HG02884 (cell line): ENCODE results near the gene SPSB2.
"Not testable (repeated sequence)": the region's sequence is repeated elsewhere in the genome, so short reads cannot be mapped to it uniquely, and the experiment has no call there.

Experiments used
- ATAC-seq: cut with Tn5 transposase; IDR thresholded peaks from one replicate; pipeline ENCODE4 v1.9.1; 2021; ENCODE audit warnings: mild to moderate bottlenecking, moderate library complexity; ENCODE audit not compliant: unreplicated experiment

The SPSB2 gene

GRCh38 chr12:6902448-6902847 is 29.3 kb upstream of the SPSB2 start:
- ATAC-seq = no peak

GRCh38 chr12:6899837-6900519 is 26.9 kb upstream of the SPSB2 start:
- ATAC-seq = no peak

- ATAC-seq = no peak
Observed at GRCh38 chr12:6899427-6899826, 26.3 kb upstream of the SPSB2 start.

GRCh38 chr12:6896846-6897435 is 23.8 kb upstream of the SPSB2 start:
- no peak for ATAC-seq

- no peak for ATAC-seq
Observed at GRCh38 chr12:6894321-6894720, 21.2 kb upstream of the SPSB2 start.

- ATAC-seq = not testable (repeated sequence)
Observed at GRCh38 chr12:6892683-6893082, 19.6 kb upstream of the SPSB2 start.

- ATAC-seq = no peak
Observed at GRCh38 chr12:6891646-6892001, 18.5 kb upstream of the SPSB2 start.

GRCh38 chr12:6890789-6891645 is 17.9 kb upstream of the SPSB2 start:
- peak; percentile 91 for ATAC-seq

GRCh38 chr12:6889775-6890573 is 16.9 kb upstream of the SPSB2 start:
- not testable (repeated sequence) for ATAC-seq

- ATAC-seq = not testable (repeated sequence)
Observed at GRCh38 chr12:6888794-6889193, 15.7 kb upstream of the SPSB2 start.

- no peak for ATAC-seq
Observed at GRCh38 chr12:6888360-6888759, 15.3 kb upstream of the SPSB2 start.

- no peak for ATAC-seq
Observed at GRCh38 chr12:6887460-6887859, 14.4 kb upstream of the SPSB2 start.

GRCh38 chr12:6886206-6886999 is 13.3 kb upstream of the SPSB2 start:
- not testable (repeated sequence) for ATAC-seq

GRCh38 chr12:6884539-6884938 is 11.4 kb upstream of the SPSB2 start:
- ATAC-seq = no peak

GRCh38 chr12:6883683-6884082 is 10.6 kb upstream of the SPSB2 start:
- ATAC-seq = no peak

GRCh38 chr12:6883252-6883651 is 10.1 kb upstream of the SPSB2 start:
- no peak for ATAC-seq

- not testable (repeated sequence) for ATAC-seq
Observed at GRCh38 chr12:6879824-6880223, 6.7 kb upstream of the SPSB2 start.

GRCh38 chr12:6874015-6874368 is 889 bp upstream of the SPSB2 start:
- not testable (repeated sequence) for ATAC-seq

- ATAC-seq = no peak
Observed at GRCh38 chr12:6872073-6873048, 742 bp downstream of the SPSB2 start.
